HG03103 (cell line): ENCODE results near the gene WT1.

Experiments used
- ATAC-seq: cut with Tn5 transposase; IDR thresholded peaks from one replicate; pipeline ENCODE4 v1.9.1; 2021; ENCODE audit warnings: low read depth; ENCODE audit not compliant: unreplicated experiment

The WT1 gene

DNA sequence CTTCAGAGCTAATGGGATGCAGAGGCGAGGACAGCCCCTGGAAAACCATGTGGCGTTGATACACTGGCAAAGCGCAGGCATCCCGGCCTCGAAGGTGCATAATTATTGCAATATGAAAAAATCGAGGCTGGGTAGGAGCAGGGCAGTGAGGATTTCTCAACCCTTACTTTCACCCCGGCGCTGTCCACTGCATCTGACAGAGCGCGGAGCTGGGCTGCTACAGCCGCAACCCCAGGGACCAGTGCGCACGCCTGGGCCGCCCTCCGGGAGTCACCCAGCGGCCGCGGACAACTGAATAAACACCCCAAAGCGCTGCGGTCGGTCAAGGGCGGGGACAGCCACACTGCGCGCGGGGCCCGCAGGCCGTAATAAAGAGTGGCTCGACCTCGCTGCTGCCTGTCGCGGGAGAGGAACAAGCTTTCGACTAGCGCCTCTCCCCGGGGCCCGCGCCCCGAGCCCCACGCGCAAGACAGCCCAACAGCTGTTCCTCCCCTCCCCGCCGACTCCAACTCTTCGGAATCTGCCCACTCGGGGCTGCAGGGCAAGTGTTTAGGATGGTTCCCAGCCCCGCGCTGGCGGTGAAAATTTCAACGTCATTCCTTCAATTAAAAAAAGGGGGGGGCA lies 3.6 kb upstream of the WT1 start:
- no peak for ATAC-seq

DNA sequence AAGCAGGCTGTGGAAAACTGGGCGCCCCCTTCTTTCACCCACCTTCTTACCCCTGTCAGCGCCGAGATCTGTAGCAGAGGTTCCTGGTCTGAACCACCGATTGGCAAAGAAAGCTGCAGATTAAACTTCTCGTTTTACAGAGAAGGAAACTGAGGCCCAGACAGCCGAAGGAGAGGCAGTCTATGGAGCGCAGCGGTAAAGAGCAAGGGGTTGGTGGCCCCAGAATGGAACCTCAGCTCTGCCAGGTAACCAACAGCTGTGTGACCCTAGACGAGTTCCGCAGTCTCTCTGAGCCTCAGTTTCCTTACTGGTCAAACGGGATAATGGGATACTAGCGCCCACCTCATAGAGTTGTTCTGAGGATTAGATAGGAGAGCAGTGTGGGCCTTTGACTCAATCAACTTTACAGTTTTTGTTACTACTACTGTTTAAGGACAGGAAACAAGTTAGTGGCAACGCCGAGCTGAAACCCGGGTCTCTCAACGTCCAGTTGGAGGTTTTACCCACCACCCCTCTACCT lies 3.1 kb upstream of the WT1 start:
- no peak for ATAC-seq

DNA sequence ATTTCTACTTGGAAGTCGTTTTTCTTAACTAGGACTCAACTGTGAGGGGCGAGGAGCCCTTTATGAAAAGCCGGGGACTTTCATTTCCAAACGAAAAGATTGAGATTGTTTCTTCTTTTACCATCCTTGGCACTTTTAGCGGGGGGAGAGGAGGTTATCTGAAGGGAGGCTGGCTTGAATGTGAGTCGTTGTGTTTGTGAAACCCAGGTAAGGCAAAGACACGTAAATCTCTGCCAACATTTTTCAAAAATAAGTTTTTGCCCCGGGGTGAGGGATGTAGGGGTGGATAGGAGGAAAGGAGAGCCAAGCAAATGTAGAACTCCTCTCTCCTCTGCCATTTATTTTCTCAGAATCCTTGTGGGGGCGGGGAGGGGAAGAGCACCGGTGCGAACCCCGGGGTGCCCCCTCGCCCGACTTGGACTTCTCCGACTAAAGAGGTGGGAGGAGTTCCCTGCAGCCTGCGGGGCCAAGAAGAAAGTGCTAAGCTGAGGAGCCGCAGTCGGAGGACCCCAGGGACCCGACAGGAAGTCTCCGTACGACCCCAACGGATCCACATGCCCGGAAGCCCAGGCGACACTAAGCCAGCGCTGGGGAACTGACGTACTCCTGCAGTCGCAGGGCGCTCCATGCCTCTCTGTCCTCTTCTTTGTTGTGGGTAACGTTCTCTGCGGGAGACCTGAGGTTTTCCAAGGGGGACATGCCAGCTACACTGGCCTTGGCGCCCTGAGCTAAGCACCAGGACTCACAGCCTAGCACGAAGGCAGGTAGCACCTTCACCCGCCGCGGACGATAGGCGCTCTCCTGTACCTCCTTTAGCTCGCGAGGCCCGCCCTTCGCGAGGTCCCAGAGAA lies 2.4 kb upstream of the WT1 start:
- no peak for ATAC-seq

DNA sequence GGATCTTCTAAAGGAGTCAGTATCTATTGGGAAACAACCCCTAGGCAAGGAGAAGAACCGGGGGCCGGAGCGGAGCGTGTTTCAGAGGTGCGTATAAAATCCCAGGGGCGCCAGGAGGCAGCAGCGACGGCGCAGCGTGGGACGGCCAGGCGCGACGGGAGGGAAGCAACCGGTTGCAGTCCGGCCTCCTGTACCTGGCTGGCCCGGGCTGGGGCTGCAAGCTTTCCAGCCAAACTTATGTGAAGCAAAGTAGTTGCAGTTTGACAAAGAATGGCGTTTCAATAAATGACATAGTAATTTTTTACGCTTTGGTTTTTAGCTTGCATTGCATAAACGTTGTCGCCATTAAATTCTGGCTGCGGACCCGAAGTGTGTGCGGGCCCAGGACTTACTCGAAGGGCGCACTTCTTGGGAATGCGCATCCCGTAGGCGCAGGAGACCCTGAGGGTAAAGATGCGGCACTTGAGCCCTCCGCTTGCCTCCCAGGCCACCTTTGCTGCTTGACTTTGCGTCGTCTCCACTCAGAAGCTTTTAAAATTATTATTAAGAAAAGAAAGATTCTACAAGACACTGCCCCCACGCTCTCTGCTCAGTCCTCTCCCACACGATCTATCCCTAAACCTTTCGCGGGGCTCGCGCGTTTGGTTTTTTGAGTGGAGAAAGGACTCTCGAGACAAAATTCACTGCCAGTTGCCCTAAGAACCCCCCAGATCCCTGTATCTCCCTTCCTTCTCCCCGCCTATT lies 1.6 kb upstream of the WT1 start:
- ATAC-seq: no peak

DNA sequence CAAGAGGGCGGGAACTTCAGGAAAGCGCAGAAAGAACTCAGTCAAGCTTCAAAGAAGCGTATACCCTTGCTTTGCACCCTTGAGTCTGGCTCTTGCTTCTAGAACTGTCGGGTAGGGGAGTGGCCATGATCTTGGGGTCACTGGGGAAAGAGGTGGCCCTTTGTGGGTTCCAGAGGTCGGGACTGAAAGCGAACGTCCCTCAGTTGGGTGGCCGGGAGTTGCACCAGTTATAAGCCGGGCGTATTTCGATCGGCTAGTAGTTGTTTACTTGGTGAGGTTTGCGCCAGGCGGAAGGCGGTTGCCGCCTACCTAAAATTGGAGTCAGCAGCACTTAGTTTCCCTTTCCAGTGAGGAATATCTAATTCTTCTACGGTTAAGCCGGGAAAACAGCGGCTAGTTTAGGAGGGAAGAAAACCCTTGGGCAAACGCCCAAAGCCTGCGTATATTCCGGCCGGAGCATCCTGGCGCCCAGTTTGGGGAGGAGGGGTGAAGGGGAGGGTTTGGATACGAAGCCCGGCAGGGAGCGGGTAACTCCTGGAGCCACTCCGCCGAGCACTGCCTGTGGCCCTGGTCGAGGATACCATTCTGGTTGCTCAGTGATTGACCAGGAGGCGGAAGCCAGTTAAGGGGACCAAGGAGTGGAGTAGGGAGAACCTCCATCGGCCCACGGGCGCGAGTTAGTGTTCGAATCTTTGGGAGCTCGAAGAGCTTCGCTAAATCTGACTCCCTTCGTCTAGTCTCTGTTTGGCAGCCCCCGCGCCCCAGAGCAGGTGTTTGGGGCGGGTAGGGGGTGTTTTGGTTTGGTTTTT lies 807 bp upstream of the WT1 start:
- no peak for ATAC-seq

DNA sequence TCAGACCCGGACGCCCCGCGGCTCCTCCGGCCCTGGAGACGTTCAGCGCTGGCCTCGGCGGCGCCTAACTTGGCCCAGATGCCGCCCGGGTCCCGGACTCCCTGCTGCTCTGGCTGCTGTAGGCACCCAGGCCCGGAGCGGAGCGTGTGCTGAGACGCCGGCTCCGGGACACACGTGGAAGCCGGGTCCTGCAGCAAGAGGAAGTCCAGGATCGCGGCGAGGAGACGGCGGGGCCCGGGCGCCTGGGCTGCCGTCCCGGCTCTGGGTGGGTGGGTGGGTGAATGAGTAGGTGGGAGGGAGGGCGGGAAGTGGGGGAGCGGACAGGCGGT lies 223 bp downstream of the WT1 start:
- ATAC-seq: no peak

DNA sequence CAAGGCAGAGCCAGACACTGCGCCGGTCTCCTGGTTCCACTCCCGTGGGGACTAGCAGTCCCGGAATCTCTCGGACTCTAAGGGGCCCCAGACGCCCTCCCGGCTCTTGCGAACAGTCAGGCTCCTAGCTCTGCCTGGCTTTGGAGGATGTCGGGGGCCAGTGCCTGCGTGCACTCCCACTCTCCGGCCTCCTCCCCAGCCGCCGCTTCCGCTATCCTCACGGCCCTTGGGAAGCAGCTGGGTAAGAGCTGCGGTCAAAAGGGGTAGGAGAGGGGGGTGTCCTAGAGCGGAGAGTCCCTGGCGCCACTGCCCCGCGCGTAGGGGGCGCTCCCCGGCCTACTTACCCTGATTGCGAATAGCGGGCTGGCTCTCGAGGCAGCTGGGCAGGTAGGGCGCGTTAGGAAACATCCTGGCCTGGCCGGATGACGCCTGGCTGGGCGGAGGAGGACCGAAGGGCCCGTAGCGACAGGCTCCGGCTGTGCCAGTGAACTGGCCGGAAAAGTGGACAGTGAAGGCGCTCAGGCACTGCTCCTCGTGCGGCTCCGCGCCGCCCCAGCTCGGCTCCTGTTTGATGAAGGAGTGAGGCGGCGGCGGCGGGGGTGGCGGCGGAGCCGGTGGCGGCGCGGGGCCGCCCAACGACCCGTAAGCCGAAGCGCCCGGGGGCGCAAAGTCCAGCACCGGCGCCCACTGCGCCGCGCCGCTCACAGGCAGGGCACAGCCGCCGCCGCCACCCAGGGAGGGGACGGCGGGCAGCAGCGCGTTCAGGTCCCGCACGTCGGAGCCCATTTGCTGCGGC lies 785 bp downstream of the WT1 start:
- ATAC-seq: no peak

DNA sequence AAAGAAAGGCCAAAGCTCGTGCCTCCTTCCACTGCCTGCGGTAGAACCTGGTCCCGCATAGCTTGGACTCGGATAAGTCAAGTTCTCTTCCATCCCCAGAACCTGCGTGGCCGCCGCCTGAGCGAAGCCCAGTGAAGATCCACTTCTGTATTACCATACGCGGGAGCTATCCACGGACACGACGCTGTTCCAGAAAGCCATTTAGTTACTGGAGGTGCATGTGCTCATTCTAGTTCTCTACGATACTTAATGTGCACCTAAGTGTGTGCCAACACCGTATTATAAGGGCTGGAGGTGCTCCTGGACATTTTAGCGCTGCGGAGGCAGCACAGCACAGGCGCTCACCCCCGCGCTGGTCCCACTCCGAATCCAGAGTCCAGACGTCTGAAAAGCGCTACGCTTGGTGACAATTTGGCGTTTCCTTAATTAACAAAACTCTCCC lies 1.4 kb downstream of the WT1 start:
- no peak for ATAC-seq

DNA sequence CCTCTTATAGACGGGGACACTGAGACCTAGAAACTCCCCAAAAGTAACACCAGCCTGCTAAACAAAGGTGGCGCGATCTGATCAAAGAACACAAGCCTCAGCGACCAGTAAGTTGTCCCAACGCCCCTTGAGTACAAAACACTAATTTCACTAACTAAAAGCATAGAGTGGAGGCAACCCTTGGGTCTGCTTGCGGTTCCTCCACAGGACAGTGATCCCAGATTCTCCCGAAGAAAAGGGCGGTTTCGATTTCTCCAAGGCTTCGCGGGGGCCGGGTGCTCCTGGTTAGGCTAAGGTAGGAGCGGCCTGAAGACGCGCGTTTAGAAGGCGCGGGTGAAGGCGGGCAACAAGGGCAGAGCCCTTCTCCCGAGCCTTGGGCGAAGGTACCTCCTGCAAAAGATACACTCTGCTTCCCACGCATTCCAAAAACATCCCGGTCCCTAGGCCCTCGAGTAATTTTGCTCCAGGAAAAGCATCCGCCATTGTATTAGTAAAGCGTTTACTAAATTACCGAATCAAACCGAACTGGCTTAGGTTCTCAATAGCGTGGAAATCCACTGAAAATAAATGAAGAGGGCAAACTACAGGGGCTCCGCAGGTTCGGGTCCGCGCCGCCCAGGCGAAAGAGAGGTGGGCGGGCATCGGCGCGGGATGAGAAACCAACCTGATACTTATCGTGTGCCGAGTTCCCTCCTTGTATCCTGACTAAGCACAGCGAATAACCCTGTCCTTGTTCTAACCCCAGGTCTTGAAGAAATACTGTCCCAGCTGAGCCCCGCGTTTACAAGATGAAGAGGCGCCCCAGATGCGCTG lies 2.0 kb downstream of the WT1 start:
- no peak for ATAC-seq

DNA sequence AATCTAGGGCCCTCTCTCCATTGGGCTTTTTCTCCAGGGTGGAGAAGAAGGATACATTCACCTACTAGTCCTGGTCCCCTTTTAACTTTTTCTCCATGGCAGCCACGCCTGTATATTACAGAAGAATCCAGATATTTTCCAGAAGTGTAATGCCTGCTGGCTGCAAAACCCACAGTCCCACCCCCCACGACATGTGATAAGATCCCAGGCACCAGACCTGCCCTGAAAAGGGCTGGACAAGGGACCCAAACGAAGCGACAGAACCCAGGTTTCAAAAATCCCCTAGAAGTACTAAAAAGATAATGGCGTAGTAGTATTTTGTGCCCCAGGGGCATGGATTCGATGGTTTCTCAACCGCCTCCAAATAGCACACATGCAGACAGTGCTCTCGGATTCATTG lies 2.8 kb downstream of the WT1 start:
- no peak for ATAC-seq

DNA sequence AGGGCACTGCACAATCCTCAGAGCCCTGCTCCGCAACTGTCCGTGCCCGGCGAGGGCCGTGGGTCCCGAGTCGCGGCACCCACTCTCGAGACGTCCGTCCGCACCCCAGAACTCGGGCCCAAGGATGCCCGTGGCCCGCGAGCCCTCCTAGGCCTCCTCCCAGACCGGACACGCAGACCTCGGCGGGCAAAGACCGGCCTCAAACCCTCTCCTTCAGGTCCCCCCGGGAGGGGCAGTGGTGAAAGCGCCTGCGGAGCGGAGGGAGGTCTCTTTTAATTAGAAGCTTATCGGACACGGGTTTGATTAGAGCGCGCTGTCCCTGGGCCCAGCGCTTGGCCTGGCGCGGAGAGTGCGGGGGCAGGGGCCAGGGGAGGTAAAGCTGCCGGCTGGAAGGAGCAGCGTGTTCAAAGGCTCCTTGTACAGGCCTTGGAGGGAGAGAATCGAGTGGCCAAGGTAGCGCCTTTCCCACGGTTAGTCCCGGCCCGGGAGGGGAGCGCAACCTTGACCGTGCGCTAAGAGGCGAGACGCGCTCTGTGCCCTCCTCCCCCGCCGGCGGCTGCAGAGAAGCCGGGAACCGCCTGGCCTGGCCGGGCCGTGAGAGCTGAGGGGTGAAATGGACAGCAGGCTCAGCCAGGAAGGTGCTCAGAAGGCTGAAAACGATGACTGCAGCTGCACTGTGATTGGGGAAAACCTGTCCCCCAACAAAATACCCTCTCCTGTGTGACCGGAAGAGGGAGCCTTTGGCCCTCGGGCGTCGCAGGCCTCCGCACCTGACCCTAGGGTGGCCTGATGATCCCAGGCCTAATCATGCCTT lies 4.6 kb downstream of the WT1 start:
- no peak for ATAC-seq

DNA sequence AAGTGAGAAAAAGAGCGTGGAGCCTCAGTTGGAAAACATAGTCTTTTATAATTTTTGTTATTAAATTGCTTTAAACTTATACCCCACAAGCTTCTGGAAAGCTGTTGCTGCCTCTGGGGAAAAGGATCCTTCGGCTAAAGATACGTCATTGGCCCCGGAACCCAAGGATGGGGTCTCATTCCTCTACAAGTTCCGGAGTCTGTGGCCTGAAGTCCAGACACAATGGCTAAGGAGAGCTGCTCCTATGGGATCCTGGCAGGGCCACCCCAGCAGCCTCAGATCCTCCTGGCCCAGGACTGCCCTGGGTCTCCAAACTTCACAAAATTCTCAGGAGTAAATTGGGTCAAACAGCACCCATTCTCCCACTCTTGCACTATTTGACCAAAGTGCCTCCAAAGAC lies 5.9 kb downstream of the WT1 start:
- no peak for ATAC-seq

DNA sequence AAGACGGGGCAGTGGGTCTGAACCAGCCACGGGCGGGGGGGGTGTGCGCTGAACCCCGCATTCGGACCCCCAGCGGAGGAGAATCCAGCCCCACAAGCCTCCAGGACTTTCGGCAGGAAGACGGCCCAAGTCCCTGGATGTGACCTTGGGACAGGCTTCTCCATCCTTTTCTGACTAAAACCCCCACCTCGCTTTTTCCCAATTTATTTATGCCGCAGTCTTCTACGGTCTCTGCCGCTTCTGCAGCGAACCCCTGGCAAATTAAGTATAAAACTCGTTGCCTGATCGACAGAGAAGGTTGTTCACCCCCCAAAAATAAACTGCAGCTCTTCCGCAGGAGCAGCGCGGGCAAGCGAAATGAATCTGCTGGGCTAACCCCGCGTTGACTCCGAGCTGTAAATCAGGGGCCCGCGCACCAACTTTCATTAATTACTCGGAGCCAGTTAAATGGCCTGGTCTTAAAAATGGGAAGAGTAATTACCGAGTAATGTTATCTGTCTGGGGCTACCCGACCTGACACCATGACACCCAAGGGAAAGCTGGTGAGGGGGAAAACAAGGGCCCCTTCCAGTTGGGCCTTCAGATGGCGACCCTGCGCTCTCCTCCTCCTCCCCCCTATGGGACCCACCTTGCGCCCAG lies 6.6 kb downstream of the WT1 start:
- no peak for ATAC-seq

DNA sequence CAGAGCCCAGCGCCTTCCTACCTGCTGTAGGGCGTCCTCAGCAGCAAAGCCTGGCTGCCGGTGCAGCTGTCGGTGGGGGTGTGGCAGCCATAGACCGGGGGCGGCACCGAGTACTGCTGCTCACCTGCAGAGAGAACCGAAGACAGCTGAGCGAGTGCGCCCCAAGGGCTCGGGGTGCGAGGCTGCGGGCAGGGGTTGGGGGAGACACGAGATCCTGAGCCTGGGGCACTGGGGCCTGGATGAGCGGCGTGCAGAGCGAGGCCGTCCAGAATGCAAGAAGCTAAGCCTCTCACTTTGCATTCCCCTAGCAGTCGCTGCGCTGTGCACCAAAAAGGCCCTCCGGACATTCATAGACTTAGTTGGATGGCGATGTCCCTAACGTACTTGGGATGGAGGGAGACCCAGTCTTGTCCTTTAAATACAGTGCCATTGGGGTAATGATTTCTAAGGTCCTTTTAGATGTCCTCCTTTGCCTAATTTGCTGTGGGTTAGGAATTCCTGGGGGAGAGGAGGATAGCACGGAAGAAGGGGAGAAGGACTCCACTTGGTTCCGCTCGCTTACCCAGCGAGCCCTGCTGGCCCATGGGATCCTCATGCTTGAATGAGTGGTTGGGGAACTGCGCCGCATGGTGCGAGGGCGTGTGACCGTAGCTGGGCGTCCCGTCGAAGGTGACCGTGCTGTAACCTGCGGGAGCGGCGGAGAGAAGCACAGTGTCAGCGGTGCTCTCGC lies 7.2 kb downstream of the WT1 start:
- no peak for ATAC-seq

DNA sequence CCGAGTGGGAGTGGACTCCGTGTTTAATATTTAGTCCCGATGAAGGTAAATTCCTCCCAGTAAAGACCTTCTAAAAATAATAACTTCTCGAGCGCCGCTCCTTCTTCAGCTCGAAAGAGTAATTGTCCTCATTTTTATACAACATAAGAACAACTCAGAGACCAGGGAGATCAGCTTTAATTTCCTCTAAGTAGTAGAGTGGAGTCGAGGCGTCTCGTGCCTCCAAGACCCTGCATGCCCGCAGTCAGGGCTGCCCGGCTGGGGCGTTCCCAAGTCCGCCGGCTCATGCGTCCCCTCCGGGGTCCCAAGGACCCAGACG lies 7.8 kb downstream of the WT1 start:
- ATAC-seq: no peak

DNA sequence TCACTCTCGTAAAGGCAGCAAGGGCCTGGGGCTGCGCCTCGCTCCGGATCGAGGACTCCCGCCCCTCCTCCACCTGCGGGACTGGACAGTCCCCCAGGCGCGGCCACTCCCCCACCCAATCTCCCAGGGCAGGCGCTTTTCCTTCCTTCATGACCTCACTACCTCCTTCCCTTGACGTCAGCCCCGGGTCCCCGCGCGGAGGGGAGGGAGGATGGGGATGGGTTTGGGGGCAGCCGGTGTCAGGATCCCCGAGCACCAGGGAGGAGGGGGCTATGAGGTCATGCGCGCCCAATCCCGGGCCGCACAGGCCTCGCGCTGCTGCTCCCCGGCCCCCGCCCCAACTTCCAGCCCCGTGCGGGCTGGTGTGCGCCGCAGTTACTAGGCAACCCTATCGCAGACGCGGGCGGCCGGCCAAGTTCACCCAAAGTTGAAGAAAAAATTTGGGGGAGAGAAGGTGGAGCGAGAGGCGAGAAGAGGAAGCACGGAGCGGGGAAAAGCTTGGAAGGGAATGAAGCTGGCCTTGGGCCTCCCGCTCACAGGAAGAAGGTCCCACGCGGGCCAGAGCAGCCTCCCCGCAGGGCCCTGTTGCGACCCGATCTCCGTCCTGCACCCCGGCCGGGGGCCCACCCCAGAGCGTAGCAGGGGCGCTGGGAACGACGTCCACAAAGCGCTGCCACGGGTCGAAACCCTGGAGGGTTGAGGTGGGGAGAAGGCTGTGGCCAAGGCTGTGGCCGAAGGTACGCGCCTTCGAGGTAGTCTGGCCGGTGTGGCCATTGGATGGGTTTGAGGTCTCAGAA lies 8.3 kb downstream of the WT1 start:
- ATAC-seq: no peak
